ENCODE measurements around the gene ALG9.

DNA sequence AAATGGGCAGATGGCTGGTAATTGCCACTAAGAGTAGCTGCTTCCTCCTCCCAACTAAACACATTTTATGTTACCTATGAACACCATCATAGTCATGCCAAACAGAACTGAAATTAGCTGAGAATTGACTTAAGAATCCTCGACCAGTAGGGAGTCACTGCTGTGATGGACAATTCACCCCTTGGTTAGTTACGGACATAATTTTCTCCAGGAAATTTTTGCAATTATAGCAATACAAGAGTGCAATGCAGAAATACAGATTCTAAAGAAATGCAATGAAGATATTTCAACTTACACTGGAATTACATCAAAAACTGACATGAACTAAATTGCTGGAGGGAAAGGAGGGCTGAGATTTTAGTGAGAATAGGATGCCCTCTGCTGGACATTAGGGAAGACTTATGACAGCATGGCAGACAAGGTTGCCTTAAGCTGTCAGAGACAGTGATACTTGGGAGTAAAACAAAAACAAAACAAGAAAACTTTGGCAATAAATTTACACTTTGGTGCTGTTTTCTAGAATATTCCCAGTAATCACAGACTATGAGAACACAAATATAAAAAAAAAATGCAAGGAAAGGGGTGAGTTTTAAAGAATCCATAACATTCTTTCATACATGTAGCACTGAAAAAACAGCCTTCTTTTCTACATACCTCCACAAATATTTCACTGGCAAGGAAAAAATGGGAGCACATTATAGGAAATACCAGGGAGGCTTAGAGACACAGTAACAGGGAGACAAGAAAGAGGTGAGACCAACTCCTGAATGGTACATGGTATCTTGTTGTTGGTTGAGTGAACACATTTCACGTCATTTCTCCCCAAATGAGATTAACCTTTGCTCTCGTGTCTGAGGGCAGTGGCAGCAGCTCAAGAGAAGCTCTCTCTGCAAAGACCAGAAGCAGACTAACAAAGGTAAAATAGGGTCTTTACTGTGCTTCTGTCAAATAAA lies 94.0 kb downstream of the ALG9 start:
- TF ChIP-seq POLR2A (IDR thresholded peaks at IDR 0.05; ENCODE audit: low read depth, low read length), result no peak
- TF ChIP-seq, protein P1, sequence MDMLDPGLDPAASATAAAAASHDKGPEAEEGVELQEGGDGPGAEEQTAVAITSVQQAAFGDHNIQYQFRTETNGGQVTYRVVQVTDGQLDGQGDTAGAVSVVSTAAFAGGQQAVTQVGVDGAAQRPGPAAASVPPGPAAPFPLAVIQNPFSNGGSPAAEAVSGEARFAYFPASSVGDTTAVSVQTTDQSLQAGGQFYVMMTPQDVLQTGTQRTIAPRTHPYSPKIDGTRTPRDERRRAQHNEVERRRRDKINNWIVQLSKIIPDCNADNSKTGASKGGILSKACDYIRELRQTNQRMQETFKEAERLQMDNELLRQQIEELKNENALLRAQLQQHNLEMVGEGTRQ (IDR thresholded peaks at IDR 0.05; ENCODE audit: low read depth, low read length), result no peak
- TF ChIP-seq, protein P2, sequence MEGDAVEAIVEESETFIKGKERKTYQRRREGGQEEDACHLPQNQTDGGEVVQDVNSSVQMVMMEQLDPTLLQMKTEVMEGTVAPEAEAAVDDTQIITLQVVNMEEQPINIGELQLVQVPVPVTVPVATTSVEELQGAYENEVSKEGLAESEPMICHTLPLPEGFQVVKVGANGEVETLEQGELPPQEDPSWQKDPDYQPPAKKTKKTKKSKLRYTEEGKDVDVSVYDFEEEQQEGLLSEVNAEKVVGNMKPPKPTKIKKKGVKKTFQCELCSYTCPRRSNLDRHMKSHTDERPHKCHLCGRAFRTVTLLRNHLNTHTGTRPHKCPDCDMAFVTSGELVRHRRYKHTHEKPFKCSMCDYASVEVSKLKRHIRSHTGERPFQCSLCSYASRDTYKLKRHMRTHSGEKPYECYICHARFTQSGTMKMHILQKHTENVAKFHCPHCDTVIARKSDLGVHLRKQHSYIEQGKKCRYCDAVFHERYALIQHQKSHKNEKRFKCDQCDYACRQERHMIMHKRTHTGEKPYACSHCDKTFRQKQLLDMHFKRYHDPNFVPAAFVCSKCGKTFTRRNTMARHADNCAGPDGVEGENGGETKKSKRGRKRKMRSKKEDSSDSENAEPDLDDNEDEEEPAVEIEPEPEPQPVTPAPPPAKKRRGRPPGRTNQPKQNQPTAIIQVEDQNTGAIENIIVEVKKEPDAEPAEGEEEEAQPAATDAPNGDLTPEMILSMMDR (conservative IDR thresholded peaks at IDR 0.05; ENCODE audit: low read depth, low read length), result peak; percentile 87
- TF ChIP-seq RAD21 (IDR thresholded peaks at IDR 0.05; ENCODE audit: low read length), result peak; percentile 91
- no peak for TF ChIP-seq RFX5 (IDR thresholded peaks at IDR 0.05; ENCODE audit: low read depth, low read length)
